NCI-H1436 treated with DMSO at 0.1 percent for 48 hours (cell line): Measurements from ENCODE around the gene COL19A1.
"Not testable (repeated sequence)": the region's sequence is repeated elsewhere in the genome, so short reads cannot be mapped to it uniquely, and the experiment has no call there.

Source experiments
- DNase-seq: peaks from one replicate; lab custom pipeline; 2025; lab: John Stamatoyannopoulos, UW

Gene COL19A1

GRCh38 chr6:69965974-69966373 is 99.6 kb downstream of the COL19A1 start:
- DNase-seq, result not testable (repeated sequence)

GRCh38 chr6:69973138-69973537 is 106.8 kb downstream of the COL19A1 start:
- DNase-seq, result no peak

GRCh38 chr6:69973763-69974162 is 107.4 kb downstream of the COL19A1 start:
- DNase-seq, result no peak

GRCh38 chr6:69974193-69974592 is 107.8 kb downstream of the COL19A1 start:
- DNase-seq, result no peak

DNA sequence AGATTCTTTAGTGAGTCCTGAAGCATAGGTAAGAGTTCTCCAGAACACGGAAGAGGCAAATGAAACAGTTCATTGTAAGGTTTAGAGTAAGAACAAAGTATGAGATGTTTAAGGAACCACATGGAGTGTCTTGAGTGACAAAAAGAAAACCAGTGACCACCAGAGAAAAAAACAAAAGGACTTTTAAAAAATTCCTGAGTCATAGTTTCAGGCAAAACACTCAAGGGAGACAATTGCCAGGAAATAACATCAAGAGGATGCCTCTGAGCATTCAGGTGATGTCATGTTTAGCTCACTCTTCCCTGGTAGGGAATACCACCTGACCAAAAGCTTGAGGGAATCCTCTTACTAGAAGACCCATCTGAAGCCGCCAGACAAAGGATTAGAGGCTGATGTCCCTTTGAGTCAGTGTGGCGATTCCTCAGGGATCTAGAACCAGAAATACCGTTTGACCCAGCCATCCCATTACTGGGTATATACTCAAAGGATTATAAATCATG is 110.3 kb downstream of the COL19A1 start:
- no peak for DNase-seq

DNA sequence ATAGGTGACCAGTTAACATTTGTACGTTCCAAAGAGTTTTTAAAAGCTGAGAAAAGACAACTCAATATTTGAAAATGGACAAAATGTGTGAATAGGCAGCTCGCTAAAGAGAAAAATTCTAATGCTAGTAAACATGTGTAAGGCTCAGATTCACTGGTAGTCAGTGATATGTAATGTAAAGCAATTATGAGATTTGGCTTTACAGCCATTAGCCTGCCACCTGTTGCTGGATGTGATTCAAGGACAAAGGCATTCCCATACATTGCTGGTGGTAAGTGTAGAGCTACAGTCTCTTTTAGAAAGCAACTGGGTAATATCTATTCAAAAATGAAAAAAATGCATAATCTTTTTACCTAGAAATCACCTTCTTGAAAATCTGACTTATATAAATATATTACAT is 114.3 kb downstream of the COL19A1 start:
- no peak for DNase-seq

DNA sequence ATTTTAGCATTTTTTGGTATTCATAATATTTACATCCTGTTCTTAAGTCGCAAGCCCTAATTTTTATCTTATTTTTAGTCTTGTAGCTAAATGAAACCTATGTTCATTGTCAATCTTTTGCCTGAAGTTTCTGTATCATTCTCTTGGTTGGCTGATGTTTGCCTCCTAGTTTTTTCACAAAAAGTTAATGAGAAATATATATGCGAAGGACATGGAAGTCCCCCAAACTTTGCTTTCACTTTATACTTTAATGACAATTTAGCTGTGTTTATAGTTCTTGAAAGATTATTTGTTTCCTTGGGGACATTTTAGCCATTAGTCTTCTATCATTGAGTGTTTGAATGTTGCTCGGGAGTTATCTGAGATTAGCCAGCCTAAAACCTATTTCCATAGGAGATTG is 118.2 kb downstream of the COL19A1 start:
- no peak for DNase-seq

GRCh38 chr6:69985180-69985579 is 118.8 kb downstream of the COL19A1 start:
- no peak for DNase-seq

DNA sequence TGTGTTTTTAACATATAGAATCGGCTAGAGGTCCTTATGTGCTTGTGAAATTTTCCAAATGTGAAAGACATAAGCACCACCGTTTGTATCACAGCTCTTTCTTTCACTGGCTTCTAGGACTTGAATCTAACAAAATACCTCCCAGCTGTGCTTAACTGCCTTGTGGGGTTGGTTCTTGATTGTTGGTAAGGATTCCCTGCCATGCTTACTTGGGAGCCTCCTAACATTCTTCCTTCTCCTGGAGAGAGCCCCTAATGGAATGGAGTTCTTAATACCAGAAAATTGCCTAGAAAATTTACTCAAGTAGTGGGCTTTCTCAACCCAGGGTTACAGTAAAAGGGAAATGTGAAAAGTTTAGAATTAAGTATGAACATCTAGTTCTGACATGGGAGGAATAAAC is 121.2 kb downstream of the COL19A1 start:
- no peak for DNase-seq

- DNase-seq, result no peak
These were observed 122.2 kb downstream of the COL19A1 start for GRCh38 chr6:69988458-69989126.

GRCh38 chr6:69994251-69994650 is 127.9 kb downstream of the COL19A1 start:
- DNase-seq, result no peak

GRCh38 chr6:70008189-70008588 is 141.8 kb downstream of the COL19A1 start:
- DNase-seq, result no peak

GRCh38 chr6:70010339-70010738 is 144.0 kb downstream of the COL19A1 start:
- DNase-seq, result not testable (repeated sequence)

DNA sequence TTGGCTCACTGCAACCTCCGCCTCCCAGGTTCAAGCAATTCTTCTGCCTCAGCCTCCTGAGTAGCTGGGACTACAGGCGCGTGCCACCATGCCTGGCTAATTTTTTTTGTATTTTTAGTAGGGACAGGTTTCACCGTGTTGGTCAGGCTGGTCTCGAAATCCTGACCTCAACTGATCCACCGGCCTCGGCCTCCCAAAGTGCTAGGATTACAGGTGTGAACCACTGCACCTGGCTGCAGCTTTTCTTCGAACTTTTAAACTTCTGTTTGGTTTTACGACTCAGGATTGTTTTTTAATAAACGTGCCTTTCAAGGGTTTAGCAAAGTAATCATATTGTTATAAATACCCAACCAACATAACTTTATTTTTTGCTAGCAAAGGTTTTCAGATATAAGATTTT is 156.8 kb downstream of the COL19A1 start:
- DNase-seq, result not testable (repeated sequence)

GRCh38 chr6:70028246-70028645 is 161.9 kb downstream of the COL19A1 start:
- DNase-seq, result no peak

GRCh38 chr6:70028926-70029325 is 162.6 kb downstream of the COL19A1 start:
- no peak for DNase-seq

GRCh38 chr6:70033781-70034180 is 167.4 kb downstream of the COL19A1 start:
- no peak for DNase-seq

DNA sequence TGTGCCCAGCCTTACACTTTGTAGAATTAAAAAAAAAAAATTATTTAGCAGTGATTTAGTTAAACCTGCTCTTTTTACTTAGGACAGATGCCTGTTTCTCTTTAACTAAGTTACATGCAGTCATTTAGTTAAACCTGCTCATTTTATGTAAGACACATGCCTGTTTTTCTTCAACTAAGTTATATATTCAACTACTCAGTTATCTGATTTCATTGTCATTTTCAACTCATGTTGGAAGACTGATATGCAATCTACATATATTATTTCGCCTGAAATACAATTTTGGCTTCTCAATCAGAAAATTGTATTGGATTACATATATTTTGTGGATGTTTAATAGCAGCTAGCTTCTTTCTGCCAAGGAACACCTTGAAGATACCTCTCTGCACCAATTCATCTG is 171.1 kb downstream of the COL19A1 start:
- no peak for DNase-seq

- DNase-seq, result no peak
These were observed 174.4 kb downstream of the COL19A1 start for GRCh38 chr6:70040766-70041165.

- DNase-seq, result no peak
These were observed 175.1 kb downstream of the COL19A1 start for GRCh38 chr6:70041411-70041810.

DNA sequence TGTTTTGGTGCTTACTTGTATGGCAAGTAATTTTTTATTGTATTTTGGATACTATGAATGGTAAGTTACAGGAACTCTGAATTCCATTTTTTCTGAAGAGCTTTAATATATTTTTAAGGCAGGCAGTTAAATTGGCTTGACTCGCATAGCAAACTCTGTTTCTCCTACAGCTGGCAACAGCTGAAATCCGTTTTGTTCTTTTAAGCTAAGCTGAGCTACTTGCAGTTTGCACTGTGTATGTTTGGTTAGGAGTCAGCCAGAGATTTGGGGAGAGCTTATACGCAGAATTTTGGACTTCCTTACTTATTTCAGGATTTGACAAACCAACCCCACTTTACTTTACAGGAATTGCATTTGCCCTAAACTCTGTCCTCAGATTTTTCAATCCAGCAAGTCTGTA is 179.1 kb downstream of the COL19A1 start:
- DNase-seq, result no peak

DNA sequence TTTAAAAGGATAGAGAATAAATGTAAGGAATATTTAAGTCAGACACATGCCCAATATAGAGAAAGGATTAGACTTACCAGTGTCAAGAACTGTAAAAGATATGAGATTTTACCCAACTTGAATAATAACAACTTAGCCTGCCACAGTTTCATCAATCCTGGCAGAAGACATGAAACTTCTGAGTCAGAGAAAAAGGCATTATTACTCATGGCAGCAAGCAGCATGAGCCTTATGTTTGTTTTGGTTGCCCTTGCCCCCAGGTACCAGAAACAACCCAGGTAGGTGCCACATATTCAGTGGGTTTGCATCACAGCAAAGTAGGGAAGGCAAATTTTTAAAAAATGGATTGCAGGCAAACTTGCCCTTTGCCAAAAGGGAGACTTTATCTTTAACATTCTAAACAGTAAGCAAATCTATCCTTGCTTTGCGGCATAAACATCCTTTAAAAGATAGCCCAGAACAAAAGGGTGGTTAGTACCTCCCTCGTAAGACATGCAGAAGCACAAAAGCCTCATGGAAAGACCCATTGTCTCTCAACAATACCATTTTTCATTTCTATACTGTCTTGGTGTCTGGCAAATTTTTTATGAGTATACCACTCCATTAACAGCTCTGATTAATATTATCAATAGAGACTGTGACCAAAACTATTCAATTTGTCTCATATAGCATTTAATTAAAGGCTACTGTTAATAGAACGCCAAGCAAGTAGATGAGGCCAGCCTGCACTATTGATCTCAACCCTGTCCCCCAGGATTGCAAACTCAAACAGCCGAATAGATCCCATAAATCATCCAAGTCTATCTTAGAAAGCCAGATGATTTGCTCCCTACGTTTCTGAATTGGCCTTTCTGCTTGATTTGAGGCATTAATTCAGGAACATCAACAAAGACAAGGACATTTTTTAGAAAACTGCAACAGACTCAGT is 185.1 kb downstream of the COL19A1 start:
- no peak for DNase-seq

DNA sequence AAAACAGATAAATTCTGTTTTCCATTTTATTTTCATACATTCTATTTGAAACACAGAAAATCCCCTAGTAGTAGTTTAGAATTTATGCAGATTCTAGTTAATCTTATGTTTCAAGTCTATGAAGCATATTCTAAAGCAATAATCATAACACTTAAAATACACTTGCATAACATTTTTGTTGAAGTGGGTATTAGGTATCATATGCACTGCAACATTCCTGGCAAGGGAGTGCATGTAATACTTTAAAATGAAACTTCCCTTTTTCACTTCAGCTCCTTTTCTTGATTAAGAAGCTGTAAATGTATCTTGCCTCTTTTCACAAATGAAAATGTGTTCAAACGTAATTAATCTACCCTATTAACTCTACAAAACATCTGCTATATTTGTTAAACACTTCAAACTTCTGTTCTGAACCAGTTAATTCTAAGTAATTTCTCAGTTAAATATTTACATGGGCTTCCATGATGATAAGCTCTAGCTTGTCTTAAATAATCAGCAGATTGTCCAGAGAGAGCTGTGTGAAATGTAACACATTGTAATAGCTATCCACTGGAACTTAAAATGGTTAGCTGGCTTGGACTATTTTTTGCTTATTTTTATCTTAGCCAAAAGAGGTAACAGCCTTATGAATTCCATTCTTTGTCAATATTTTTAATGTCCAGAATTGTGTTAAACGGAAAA is 192.8 kb downstream of the COL19A1 start:
- no peak for DNase-seq
